Measurements from ENCODE around the gene MYCBP2. TPM values are rescaled to one million over a fixed set of nuclear protein-coding genes. Genes with fewer than 3 reads are reported as not detected.

MYCBP2 gene
- total RNA-seq, 1 donor from 2014 or later = 75.4 TPM

- Mint-ChIP-seq H3K4me3 (no peak overlapping the region), H3K27me3 (ENCODE audit: low read depth) (no peaks in the 10 kb centered on the region)
Observed at GRCh38 chr13:77338329-77338728, 11.4 kb upstream of the MYCBP2 start.

DNA sequence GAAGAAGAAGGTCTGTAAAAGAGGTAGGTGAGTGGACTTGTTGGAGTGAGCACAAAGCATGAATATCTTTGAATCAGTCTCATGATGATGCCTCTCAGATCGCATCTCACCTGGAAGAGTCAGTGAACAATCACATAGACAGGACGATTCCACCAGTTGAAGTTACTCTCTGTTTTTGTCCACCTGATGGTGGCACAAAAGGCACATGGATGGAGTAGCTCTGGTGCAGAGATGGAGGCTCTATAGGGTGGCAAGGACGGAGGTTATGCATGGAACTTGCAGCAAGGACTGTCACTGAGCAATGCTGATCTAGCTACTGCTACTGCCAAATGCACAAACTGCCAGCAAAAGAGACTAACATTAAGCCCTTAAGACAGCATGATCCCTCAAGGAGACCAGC is 10.3 kb upstream of the MYCBP2 start:
- no peak overlapping the region for H3K27ac Mint-ChIP-seq (ENCODE audit: unreplicated experiment)
- DNase-seq (ENCODE audit: low read depth, low spot score) = no peak
- peaks cover 8% of the 10 kb centered on the region for H3K4me1 Mint-ChIP-seq
- no peak for TF ChIP-seq CTCF (conservative IDR thresholded peaks at IDR 0.05)
- no peaks in the 10 kb centered on the region for H3K36me3 Mint-ChIP-seq (ENCODE audit: low read depth)
- H3K9me3 Mint-ChIP-seq = peaks cover 4% of the 10 kb centered on the region
- H3K27me3 Mint-ChIP-seq (ENCODE audit: low read depth) = no peaks in the 10 kb centered on the region
- no peak overlapping the region for H3K4me3 Mint-ChIP-seq

More at GRCh38 chr13:77338329-77338728, 11.4 kb upstream of the MYCBP2 start:
- Mint-ChIP-seq H3K9me3 (peaks cover 9% of the 10 kb centered on the region), H3K4me1 (peaks cover 8% of the 10 kb centered on the region), H3K36me3 (ENCODE audit: low read depth) (no peaks in the 10 kb centered on the region), H3K27ac (ENCODE audit: unreplicated experiment) (no peak overlapping the region)
- no peak for DNase-seq (ENCODE audit: low read depth, low spot score)
- no peak for TF ChIP-seq CTCF (conservative IDR thresholded peaks at IDR 0.05)

DNA sequence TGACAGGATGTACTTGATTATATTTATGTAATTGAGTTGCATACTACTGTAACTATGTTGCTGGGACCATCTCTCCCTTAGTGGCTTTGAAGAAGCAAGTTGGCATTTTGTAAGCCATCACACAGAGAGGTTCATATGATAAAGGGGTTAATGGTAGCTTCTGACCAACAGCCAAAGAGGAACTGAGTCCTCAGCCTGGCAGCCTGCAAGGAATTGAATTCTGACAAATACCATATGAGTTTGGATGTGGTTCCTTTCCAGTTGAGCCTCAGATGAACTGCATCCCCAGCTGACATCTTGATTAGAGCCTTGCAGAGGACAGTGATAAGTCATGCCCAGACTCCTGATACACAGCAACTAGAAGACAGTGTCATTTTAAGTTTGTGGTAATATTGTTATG is 8.6 kb upstream of the MYCBP2 start:
- DNase-seq (ENCODE audit: low read depth, low spot score) = no peak
- no peaks in the 10 kb centered on the region for H3K27me3 Mint-ChIP-seq (ENCODE audit: low read depth)
- H3K4me3 Mint-ChIP-seq = no peak overlapping the region
- TF ChIP-seq CTCF (conservative IDR thresholded peaks at IDR 0.05) = no peak
- H3K9me3 Mint-ChIP-seq = peaks cover 2% of the 10 kb centered on the region
- H3K27ac Mint-ChIP-seq (ENCODE audit: unreplicated experiment) = no peak overlapping the region
- no peaks in the 10 kb centered on the region for H3K36me3 Mint-ChIP-seq (ENCODE audit: low read depth)
- H3K4me1 Mint-ChIP-seq = peaks cover 10% of the 10 kb centered on the region

- no peak for DNase-seq (ENCODE audit: low read depth, low spot score)
- no peak for TF ChIP-seq CTCF (conservative IDR thresholded peaks at IDR 0.05)
- Mint-ChIP-seq H3K4me1 (peaks cover 21% of the 10 kb centered on the region), H3K27ac (ENCODE audit: unreplicated experiment) (no peak overlapping the region), H3K4me3 (peak overlapping the region; percentile 35), H3K27me3 (ENCODE audit: low read depth) (no peaks in the 10 kb centered on the region), H3K9me3 (peaks cover 2% of the 10 kb centered on the region), H3K36me3 (ENCODE audit: low read depth) (no peaks in the 10 kb centered on the region)
Observed at GRCh38 chr13:77333594-77333993, 6.7 kb upstream of the MYCBP2 start.

GRCh38 chr13:77331421-77331820 is 4.5 kb upstream of the MYCBP2 start:
- DNase-seq (ENCODE audit: low read depth, low spot score) = no peak
- Mint-ChIP-seq H3K27ac (ENCODE audit: unreplicated experiment) (no peak overlapping the region), H3K4me1 (peaks cover 34% of the 10 kb centered on the region), H3K9me3 (no peaks in the 10 kb centered on the region), H3K27me3 (ENCODE audit: low read depth) (no peaks in the 10 kb centered on the region), H3K4me3 (peak overlapping the region; percentile 82), H3K36me3 (ENCODE audit: low read depth) (no peaks in the 10 kb centered on the region)
- no peak for TF ChIP-seq CTCF (conservative IDR thresholded peaks at IDR 0.05)
